ENCODE results near the gene PLEKHJ1.

DNA sequence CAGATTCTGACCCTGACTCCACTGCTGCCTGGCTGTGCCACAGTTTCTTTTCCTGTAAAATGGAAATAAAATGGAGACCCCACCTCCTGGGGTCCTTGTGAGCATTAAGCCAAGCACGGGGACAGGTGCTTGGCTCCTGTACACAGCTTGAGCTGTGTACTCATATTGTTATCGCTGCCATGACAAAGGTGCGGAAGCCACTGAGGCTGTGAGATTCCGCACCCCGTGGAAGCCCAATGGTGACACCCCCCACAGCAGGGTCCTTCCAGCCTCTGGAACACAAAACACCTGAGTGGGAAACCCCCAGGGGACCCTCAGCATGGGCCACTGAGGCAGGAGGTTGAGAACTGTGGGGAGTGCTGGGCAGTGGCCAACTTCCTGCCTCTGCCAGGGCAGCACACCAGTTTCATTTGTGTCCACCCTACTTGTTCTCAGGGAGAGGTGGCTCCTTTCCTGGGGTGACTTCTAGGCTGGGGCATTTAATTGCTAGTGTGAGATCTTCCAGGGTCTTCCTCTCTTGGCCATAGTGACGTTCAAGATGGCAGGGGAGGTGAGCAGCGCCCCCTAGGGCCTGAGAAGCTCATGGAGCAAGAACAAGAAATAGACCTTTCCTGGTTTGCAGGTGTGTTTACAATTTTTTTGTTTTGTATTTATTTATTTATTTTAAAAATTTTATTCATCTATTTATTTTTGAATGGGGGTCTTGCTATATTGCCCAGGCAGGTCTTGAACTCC, 25.5 kb upstream of the PLEKHJ1 start:
- TF ChIP-seq, protein P1, sequence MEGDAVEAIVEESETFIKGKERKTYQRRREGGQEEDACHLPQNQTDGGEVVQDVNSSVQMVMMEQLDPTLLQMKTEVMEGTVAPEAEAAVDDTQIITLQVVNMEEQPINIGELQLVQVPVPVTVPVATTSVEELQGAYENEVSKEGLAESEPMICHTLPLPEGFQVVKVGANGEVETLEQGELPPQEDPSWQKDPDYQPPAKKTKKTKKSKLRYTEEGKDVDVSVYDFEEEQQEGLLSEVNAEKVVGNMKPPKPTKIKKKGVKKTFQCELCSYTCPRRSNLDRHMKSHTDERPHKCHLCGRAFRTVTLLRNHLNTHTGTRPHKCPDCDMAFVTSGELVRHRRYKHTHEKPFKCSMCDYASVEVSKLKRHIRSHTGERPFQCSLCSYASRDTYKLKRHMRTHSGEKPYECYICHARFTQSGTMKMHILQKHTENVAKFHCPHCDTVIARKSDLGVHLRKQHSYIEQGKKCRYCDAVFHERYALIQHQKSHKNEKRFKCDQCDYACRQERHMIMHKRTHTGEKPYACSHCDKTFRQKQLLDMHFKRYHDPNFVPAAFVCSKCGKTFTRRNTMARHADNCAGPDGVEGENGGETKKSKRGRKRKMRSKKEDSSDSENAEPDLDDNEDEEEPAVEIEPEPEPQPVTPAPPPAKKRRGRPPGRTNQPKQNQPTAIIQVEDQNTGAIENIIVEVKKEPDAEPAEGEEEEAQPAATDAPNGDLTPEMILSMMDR (IDR thresholded peaks at IDR 0.05), result peak; percentile 67
- TF ChIP-seq EZH2phosphoT487 (IDR thresholded peaks at IDR 0.05; ENCODE audit: borderline replicate concordance, low read depth) (no peak), TEAD4 (IDR thresholded peaks at IDR 0.05; ENCODE audit: borderline replicate concordance, insufficient read depth) (no peak), MXI1 (IDR thresholded peaks at IDR 0.05; ENCODE audit: low read depth, low read length) (no peak), TCF12 (IDR thresholded peaks at IDR 0.05) (no peak), RCOR1 (IDR thresholded peaks at IDR 0.05; ENCODE audit: low read length) (no peak), SIN3A (IDR thresholded peaks at IDR 0.05; ENCODE audit: borderline replicate concordance, low read depth, low read length) (no peak), FOXJ3 (CRISPR knock-in tag; IDR thresholded peaks at IDR 0.05) (no peak)
- TF ChIP-seq, protein P2, sequence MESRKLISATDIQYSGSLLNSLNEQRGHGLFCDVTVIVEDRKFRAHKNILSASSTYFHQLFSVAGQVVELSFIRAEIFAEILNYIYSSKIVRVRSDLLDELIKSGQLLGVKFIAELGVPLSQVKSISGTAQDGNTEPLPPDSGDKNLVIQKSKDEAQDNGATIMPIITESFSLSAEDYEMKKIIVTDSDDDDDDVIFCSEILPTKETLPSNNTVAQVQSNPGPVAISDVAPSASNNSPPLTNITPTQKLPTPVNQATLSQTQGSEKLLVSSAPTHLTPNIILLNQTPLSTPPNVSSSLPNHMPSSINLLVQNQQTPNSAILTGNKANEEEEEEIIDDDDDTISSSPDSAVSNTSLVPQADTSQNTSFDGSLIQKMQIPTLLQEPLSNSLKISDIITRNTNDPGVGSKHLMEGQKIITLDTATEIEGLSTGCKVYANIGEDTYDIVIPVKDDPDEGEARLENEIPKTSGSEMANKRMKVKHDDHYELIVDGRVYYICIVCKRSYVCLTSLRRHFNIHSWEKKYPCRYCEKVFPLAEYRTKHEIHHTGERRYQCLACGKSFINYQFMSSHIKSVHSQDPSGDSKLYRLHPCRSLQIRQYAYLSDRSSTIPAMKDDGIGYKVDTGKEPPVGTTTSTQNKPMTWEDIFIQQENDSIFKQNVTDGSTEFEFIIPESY (IDR thresholded peaks at IDR 0.05; ENCODE audit: borderline replicate concordance, low read depth), result no peak
- TF ChIP-seq, protein P3, sequence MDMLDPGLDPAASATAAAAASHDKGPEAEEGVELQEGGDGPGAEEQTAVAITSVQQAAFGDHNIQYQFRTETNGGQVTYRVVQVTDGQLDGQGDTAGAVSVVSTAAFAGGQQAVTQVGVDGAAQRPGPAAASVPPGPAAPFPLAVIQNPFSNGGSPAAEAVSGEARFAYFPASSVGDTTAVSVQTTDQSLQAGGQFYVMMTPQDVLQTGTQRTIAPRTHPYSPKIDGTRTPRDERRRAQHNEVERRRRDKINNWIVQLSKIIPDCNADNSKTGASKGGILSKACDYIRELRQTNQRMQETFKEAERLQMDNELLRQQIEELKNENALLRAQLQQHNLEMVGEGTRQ (IDR thresholded peaks at IDR 0.05; ENCODE audit: borderline replicate concordance, low read depth, low read length), result no peak
- TF ChIP-seq, protein P4, sequence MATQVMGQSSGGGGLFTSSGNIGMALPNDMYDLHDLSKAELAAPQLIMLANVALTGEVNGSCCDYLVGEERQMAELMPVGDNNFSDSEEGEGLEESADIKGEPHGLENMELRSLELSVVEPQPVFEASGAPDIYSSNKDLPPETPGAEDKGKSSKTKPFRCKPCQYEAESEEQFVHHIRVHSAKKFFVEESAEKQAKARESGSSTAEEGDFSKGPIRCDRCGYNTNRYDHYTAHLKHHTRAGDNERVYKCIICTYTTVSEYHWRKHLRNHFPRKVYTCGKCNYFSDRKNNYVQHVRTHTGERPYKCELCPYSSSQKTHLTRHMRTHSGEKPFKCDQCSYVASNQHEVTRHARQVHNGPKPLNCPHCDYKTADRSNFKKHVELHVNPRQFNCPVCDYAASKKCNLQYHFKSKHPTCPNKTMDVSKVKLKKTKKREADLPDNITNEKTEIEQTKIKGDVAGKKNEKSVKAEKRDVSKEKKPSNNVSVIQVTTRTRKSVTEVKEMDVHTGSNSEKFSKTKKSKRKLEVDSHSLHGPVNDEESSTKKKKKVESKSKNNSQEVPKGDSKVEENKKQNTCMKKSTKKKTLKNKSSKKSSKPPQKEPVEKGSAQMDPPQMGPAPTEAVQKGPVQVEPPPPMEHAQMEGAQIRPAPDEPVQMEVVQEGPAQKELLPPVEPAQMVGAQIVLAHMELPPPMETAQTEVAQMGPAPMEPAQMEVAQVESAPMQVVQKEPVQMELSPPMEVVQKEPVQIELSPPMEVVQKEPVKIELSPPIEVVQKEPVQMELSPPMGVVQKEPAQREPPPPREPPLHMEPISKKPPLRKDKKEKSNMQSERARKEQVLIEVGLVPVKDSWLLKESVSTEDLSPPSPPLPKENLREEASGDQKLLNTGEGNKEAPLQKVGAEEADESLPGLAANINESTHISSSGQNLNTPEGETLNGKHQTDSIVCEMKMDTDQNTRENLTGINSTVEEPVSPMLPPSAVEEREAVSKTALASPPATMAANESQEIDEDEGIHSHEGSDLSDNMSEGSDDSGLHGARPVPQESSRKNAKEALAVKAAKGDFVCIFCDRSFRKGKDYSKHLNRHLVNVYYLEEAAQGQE (IDR thresholded peaks at IDR 0.05; ENCODE audit: low read depth, low read length), result no peak
